Right renal cortex interstitium (tissue), 3 donors: Measurements from ENCODE around the gene BDP1. TPM values are rescaled to one million over a fixed set of nuclear protein-coding genes. Genes with fewer than 3 reads are reported as not detected.
"Not testable (repeated sequence)": the region's sequence is repeated elsewhere in the genome, so short reads cannot be mapped to it uniquely, and the experiment has no call there.

Source experiments
- DNase-seq, 3 donors: peaks; one replicate each; pipeline ENCODE4 v3.0.0-alpha.2; 2013; ENCODE audit warnings: low read depth in 3 of 3, low spot score in 2 of 3
- polyA plus RNA-seq, 3 donors: library from polyadenylated mRNA; unstranded; fragments of 120-200 nt; gene quantifications; one replicate each; pipeline ENCODE4 v1.2.1, GENCODE V29; 2013; ENCODE audit not compliant: insufficient read length in 3 of 3

Gene BDP1, protein sequence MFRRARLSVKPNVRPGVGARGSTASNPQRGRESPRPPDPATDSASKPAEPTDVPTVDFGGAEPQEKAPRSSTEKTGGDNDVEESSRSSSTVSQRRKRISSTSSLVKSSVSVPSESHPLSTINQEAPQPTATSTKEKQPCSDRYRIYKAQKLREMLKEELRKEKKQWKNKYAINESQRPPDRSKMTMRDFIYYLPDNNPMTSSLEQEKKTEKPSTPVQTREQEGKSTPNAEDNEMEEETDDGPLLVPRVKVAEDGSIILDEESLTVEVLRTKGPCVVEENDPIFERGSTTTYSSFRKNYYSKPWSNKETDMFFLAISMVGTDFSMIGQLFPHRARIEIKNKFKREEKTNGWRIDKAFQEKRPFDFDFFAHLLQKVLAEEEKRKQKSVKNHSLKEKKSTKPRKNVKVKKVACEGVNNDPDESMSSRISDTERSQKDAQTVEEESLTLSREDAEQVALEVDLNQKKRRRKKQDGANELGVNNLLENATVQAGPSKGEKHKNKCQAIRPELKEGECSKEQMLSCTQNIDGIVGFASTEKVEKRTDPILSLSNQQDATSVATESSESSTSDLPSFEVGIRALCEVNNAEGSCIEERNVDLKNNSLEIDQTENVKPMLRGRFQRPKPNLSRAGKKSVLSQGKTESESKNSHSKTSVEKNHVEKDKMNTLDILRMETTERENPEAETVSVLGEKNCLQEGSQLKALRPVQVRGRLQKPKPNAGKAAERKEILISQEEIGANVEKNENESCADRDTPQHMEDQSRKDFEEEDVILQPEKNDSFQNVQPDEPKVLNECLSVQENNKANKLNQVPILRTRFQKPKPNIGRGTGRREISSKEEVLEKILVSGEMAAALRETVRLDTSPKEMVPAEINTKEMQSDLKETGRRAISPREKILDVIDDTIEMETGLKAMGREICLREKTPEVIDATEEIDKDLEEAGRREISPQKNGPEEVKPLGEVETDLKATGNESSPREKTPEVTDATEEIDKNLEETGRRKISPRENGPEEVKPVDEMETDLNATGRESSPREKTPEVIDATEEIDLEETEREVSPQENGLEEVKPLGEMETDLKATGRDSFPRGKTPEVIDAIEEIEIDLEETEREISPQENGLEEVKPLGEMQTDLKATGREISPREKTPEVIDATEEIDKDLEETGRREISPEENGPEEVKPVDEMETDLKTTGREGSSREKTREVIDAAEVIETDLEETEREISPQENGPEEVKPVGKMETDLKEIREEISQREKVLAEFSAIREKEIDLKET (N-terminal part only)
- 10 to 100 TPM; 37.5 to 43.0 (median 42.2) TPM for polyA plus RNA-seq

DNA sequence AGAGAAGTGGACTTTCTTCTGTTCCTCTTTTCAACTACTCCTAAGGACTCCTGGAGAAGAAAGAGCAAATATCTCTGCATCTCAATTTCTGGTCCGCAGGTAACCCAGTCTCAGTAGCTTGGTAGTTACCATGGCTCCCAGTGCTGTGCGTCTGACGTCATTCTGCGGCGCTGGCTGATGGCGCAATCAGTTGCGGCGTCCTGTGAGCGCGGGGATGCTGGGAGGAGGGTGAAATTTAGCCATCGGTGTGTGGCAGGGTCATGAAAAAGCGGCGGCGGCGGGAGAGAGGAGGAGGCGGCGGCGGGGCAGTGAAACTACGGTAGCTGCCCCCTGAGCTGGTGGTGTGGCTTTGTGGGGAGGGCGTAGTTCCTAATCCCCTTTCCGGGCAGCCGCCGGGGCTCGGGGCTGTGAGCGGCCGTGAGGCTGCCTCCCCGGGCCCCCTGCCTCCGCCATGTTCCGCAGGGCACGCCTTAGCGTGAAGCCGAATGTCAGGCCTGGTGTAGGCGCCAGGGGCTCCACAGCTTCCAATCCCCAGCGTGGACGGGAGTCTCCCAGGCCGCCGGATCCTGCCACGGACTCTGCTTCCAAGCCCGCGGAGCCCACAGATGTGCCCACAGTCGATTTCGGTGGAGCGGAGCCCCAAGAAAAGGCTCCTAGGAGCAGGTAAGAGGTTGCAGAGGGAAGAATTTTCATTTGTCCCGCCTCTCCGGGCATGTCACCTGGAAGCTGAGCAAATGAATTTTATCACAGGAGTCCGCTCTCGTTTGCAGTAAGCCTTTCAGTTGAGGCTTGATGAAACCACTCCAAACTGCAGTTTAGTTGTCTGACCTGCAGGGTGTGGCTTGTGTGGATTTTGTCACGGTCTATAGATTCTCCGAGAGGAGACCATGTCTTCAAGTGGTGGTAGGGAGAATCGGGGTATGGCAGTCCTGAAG is at the start of gene BDP1:
BDP1 (plus strand) TSS at position 225 of the 935 bp plus-strand sequence; CDS start at position 452, 227 bp downstream.
- DNase-seq, result peak; percentile 92 to 96 (median 92)

GRCh38 chr5:71410088-71410487 is 45.4 kb upstream of the BDP1 start:
- DNase-seq, result not testable (repeated sequence)

- DNase-seq, result not testable (repeated sequence)
These were observed 39.8 kb upstream of the BDP1 start for GRCh38 chr5:71415626-71416025.

GRCh38 chr5:71418026-71418425 is 37.4 kb upstream of the BDP1 start:
- not testable (repeated sequence) for DNase-seq

- not testable (repeated sequence) for DNase-seq
These were observed 34.2 kb upstream of the BDP1 start for GRCh38 chr5:71421278-71421677.

- not testable (repeated sequence) for DNase-seq
These were observed 31.6 kb upstream of the BDP1 start for GRCh38 chr5:71423896-71424295.

GRCh38 chr5:71426686-71427474 is 28.6 kb upstream of the BDP1 start:
- DNase-seq, result not testable (repeated sequence)

DNA sequence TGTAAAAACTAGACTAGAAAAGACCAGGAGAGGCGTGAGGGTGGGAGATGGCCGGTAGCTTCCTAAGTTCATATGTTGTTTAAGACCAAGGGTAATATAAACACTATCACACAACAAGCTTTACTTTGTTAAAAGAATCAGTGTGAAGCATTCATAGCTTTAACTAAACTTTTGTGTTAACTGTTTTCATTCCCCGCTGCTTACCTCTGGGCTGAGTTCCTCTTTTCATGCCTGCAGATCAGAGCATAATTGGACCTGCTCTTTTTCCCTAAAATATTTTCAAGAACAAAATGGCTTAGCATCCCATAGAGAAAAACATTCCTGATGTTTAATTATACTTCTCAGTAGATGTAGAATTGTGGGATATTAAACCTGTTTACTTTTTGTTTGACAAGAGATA is 23.0 kb upstream of the BDP1 start:
- not testable (repeated sequence) for DNase-seq

GRCh38 chr5:71434825-71435224 is 20.6 kb upstream of the BDP1 start:
- DNase-seq, result not testable (repeated sequence)

GRCh38 chr5:71441564-71441963 is 13.9 kb upstream of the BDP1 start:
- not testable (repeated sequence) for DNase-seq

- not testable (repeated sequence) for DNase-seq
These were observed 11.6 kb upstream of the BDP1 start for GRCh38 chr5:71443891-71444290.

DNA sequence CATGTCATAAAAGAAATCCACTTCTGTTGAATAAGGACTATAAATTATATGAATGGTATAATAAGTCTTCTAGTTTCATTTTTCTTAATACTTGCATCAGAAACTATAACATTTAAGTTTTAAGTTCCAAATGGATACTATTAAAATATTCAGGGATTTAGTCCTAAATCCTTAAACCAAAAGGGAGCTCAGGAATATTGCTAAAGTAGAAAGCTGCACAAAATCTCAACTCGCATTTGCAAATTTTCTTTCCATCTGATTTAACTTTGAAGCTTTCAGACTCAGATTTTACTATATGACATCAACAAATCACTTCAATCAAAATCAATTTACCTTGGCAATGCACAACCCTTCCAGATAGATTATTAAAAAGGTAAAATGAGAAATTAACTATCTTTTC is 10.4 kb upstream of the BDP1 start:
- not testable (repeated sequence) for DNase-seq

GRCh38 chr5:71445523-71446152 is 9.8 kb upstream of the BDP1 start:
- DNase-seq, result not testable (repeated sequence)

DNA sequence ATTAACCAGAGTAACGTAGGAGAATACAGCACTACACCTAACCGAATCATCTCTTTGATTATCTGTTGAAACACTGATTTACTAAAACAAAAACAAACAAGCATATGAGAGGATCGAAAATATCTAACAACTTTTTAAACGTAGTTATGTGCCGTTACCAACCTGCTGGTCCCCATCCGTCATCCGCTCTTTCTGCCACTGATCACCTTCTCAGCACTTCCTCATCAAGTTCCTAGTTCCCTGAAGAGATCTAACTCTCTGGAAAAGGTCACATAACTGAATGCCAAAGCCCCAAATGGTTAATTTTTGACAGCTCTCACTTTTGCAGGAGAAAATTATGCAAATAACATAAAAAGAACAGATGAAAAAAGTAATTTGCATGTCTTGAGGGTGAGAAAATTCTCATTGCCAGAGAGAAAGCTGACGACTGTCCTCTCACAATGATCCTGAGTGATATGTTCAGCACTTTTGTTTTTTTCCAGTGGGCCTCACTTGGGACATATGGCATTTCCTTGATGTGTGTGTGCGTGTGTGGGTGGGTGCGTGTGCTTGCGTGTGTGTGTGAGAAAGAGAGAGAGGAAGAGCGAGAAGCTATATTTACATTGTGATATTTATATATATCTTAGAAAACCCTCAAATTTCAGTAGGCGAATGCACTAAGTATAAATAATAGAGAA is 8.8 kb upstream of the BDP1 start:
- DNase-seq, result not testable (repeated sequence)

GRCh38 chr5:71447218-71447808 is 8.1 kb upstream of the BDP1 start:
- not testable (repeated sequence) for DNase-seq

GRCh38 chr5:71452876-71453275 is 2.6 kb upstream of the BDP1 start:
- DNase-seq, result no peak

- no peak for DNase-seq
These were observed 538 bp upstream of the BDP1 start for GRCh38 chr5:71454913-71455312.
